HL-60/S4 (cell line): ENCODE data around the gene TOLLIP.
"Not testable (repeated sequence)": the region's sequence is repeated elsewhere in the genome, so short reads cannot be mapped to it uniquely, and the experiment has no call there.

ENCODE experiments used
- in situ Hi-C: fragments of 300-500 bp; cut with MboI; formaldehyde crosslinking; loops from 2 replicates; pipeline ENCODE4 v1.14.3; 2022; ENCODE audit warnings: low sequenced_read_pairs

The TOLLIP gene

DNA sequence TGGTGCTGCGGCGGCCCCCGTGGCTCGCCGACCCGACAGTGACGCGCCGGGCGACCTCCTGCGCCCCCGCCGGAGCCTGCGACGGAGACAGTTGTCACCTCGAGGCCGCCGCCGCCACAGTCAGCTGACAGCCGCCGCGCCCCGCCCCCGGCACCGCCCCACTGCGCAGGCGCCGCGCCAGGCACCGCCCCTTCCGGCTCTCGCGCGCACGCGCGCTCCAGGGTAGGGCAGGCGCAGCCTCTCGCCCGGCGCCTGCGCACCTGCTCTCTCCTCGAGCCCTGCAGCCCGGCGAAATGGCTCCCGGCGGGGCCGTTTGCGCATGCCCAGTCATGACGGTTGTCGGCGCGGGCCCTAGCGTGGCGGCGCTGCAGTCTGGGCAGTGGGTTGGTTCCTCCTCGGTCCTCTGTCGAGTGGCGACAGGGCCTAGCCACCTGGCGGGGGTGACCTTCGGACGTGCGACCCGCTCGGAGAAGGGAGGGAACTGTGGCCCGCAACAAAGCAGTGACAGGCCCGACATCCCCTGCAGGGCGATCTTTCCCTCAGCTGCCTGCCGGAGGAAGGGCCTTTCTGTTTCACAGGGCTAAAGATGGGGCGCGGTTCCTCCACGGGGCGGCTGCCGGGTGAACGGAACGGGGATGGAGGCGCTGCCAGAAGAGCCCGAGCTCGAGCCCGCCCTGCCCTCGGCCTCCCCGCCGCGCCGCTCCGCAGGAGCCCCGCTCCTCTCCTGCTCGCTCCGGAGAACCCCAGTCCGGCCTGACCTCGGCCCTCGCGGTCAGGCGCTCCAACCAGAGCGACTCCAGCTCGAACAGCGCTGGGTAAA lies at the start of gene TOLLIP:
TOLLIP (minus strand) TSS at position 135 of the 820 bp plus-strand sequence; CDS start at position 1, 134 bp downstream.
- in situ Hi-C loops: no loop called here

DNA sequence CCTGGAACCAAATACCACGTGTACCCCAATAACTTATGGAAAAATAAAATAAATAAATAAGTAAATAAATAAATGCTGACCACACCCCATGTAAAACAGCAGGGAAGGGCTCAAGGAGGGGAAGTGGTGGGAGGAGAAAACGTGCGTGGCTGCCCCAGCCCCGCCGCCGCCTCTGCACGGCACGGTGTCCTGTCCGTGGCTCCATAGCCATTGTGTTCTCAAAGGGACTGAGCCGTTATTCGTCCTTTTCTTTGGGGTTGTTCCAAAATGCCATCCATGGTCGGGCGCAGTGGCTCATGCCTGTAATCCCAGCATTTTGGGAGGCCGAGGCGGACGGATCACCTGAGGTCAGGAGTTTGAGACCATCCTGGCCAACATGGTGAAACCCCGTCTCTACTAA lies 49.5 kb upstream of the TOLLIP start:
- in situ Hi-C loops: not testable (repeated sequence)

DNA sequence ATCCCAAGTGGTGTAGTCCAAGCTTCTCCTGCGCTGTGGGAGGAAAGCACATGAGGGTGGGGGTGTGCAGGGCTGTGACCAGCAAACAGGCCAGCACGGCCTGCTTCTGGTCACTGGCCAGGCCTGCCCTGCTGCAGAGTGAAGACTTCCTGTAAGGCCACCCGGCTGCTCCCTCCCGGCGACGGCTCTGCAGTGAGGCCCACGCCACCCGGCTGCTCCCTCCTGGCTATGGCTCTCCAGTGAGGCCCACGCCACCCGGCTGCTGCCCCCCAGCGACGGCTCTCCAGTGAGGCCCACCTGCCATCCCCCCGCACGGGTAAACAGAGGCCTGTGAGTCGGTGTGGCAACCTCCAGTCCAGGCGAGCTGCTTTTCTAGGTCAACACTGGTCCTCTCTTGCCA lies 48.9 kb upstream of the TOLLIP start:
- in situ Hi-C loops: no loop called here

DNA sequence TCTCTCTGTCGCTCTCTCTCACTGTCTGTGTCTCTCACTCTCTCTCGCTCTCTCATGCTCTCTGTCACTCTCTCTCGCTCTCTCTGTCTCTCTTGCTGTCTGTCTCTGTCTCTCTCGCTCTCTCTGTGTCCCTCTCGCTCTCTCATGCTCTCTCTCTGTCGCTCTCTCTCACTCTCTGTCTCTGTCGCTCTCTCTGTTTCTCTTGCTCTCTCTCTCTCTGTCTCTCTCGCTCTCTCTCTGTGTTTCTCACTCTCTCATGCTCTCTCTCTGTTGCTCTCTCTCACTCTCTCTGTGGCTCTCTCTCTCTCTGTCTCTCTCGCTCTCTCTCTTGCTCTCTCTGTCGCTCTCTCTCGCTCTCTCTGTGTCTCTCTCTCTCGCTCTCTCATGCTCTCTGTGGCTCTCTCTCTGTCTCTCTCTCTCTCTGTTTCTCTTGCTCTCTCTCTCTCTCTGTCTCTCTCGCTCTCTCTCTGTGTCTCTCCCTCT lies 47.1 kb upstream of the TOLLIP start:
- in situ Hi-C loops: no loop called here

DNA sequence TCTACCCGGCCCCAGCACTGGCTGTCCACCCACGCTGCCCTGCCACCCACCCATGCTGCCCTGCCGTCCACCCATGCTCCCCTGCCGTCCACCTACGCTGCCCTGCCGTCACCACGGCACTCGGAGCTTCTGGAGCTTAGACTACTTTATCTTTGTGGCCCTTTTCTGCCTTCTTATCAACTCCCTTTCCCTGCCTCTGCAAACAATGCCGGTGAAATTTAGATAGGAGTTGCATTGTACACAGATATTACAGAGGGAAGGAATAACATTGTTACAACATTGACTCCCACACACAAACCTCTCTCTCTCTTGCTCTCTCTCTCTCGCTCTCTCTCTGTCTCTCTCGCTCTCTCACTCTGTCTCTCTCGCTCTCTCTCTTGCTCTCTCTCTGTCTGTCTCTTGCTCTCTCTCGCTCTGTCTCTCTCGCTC lies 46.6 kb upstream of the TOLLIP start:
- in situ Hi-C loops: no loop called here

DNA sequence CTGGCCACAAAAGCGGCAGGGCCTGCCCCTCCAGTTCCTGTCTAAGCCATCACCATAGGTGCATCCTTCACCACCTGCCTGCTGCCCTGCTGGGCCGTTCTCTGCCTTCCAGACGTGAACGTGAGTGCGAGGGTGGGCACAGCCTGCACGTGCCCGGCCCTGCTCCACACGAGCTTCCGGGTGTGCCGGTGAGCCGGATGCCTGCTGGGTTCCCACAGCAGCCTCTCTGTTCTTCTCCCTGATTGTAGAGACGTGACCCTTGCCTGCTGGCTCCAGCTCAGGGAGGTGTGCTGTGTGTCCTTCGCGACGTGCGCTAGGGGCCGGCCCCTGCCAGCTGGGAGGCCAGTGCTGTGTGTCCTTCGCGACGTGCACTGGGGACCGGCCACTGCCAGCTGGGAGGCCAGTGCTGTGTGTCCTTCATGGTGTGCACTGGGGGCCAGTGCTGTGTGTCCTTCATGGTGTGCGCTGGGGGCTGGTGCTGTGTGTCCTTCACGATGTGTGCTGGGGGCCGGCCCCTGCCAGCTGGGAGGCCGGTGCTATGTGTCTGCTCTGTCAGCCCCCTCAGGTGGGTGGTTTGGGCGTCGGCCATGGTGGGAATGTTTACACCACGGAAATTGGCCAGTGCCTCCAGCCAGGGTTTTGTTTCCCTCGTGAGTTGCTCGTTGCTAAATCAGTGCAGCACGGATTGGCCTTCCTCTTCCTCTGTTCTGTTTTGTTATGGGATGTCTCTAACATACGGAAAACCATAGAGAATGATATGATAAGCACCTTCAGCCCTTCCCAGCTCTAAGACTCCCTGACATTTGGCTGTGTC lies 44.9 kb upstream of the TOLLIP start:
- in situ Hi-C loops: no loop called here

DNA sequence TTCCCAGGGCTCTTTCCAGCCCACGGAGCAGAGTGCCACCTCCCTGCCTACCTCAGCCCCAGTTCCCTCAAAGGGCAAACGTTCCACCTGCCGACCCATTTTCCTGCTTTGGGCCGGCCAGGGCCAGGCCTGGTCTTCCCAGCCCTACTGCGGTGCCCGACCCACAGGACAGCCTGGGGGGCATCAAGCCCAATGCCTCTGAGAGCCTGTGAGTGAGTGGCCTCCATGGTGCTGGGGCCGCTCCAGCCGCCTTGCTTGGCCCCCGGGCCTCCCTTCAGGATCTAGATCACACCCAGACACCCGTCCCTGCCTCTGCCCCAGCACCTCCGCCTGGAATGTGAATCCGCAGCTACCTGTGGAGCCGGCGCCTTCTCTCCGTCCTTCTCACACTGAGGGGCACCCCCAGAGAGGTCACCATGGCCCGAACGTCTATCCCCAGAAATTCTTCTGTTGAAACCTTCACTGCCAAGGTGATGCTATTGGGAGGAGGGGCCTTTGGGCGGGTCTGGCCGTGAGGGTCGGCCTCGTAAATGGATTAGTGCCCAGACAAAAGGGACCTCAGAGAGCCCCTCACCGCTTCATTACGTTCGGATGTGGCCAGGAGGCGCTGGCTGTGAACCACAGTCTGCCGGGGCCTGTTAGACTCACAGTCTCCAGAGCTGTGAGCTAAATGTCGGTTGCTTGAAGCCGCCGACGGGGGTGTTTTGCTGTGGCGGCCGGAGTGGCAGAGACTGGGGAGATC lies 44.1 kb upstream of the TOLLIP start:
- in situ Hi-C loops: no loop called here

DNA sequence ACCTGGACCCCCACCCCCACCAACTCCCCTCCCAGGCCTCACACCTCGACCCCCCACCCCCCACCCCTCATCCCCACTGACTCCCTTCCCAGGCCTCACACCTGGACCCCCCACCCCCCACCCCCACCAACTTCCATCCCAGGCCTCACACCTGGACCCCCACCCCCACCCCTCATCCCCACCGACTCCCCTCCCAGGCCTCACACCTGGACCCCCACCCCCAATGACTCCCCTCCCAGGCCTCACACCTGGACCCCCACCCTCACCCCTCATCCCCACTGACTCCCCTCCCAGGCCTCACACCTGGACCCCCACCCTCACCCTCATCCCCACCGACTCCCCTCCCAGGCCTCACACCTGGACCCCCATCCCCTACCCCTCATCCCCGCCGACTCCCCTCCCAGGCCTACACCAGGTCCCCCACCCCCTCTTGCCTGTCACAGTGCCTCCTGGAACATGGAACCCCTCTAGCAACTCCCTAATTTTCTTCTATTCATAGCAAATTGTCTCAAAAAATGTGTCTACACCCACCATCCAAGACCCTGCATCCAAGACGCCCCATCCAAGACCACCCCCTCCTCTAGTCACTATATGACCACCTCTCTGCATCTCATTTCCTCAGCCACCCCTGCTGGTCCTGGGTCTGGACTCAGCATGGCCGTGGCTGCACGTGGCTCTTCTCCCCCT lies 43.4 kb upstream of the TOLLIP start:
- in situ Hi-C loops: no loop called here

DNA sequence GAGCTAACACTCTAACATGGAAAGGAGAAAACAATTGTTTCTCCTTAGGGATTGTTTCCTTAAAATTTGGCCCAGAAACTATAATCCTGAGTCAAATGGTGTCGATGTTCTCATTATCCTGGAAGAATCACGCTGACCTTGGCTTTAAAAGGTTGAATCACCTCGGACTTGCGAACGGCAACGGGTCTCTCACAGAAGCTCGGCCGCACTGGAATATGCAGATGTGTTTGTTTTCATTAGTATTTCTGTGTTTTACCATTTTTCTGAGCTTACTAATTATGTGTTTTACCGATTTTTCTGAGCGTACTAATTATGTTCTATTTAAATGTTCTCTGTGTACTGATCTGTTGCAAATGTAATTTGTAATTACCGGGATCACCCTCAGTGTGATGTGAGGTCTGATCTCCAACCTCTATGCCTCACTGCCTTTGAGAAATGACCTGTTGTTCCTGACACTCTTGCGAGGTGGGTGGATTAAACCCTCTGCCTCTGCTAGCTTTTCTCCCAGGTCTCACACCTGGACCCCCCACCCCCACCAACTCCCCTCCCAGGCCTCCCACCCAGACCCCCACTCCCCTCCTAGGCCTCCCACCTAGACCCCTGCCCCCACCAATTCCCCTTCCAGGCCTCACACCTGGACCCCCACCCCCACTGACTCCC lies 42.0 kb upstream of the TOLLIP start:
- in situ Hi-C loops: no loop called here

DNA sequence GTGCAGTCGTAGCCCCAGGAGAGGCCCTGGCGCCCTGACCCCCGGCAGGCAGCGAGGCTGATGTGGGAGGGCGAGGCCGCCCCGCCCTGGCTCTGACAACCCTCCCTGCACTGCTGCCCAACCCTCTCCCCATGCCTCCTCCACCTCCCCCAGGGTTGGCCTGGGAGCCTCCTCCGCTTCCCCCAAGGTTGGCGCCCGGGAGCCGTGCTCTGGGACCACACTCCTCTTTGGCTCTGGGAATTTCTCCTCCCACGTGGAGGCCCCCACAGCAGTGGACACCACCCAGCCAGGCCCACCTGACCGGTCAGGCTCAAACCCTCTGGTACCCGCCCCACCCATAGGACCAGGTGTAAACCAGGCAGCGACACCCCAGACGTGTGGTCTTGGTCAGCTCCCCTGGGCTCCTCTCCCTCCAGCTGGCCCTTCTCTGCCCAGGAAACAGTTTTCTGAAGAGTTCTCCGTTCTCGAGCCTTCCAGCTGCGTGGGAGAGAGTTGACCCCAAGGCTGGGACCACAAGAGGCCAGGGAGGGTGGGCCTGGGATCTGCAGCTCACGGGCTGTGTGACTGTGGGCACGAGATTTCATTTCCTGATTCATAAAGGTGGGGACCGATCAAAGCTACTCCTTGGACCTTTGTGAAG lies 40.8 kb upstream of the TOLLIP start:
- in situ Hi-C loops: no loop called here

DNA sequence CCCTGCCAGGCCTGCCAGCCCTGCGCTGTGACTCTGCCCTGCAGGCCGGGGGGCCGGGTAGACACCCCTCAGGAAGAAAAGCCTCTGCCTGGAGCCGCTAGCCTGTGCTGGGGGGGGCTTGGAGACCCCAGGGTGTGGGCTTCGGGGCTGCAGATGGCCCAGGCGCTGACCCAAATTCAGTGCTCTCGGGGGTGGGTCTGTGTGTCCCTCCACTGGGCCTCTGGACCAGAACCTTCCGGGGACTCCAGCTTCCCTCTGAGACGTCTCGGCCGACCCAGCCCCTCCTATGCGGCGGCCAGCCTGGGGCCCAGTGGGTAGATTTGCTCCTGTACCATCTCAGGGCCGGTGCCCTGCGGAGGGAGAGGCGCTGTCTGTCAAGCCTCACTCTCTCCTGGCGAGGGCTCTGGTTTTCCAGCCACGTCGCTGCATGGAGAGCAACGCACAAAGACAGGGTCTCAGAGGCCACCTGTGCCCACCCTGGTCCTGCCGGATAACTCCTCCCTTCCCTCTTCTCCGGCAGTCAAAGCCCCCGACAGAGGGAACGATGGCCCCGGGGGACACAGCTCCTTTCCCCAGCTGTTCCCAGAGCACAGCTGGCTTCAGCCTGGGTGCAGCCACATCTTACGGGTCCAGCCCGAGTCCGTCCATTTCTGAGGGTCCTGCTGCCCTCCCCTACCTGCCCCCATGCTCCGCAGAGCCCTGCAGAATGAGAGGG lies 40.1 kb upstream of the TOLLIP start:
- in situ Hi-C loops: no loop called here

DNA sequence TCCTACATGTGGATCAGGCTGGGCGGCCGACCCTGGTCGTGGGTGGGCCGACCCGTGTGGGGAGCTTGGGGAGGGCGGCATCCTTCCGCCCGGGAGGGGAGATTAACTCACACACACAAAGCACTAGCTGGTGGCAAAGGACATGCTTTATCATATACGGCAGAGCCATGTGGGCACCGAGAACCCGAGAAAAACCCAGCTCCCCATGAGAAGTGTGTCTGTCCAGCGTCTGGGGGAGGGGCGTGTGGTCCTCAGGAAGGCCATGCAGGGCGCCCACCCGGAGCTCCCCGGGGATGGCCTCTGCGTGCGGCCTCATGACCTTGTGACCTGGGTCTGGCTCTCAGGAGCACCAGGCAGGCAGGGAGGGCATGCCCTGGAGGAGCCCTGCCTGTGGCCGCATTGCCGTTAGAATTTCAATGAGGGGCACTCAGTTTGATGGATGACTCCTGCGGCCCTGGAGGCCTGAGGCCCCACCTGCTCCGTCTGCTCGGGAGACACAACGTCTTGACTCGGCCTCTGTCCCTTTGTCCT lies 39.4 kb upstream of the TOLLIP start:
- in situ Hi-C loops: no loop called here

DNA sequence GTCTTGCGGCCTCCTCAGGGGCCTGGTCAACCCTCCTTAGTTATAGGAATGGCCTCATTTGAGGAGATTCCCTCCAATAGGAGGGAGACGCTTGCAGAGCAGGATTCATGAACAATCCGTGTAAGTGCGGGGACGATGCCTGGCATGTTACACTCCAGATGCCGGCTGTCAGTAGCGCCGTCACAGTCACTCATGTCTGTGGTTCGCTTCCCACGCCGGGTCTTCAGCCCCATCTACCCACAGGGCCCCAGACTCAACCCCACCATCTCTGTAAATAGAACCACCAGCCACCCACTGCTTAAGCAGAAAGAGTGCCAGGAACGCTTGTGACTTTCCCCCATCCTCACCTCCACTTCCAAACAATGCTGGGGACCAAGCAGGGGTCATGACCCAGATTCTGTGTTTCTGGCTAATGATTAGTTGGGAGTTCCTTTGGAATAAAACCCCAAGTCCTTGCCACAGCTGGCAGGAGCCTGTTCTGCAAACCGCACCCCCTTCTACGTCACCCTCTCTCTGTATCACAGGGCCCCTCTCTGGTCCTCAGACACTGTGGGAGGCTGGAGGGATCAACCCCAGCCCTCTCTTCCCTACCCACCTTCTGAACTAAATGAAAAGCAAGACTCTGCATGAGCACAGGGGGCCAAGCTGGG lies 38.8 kb upstream of the TOLLIP start:
- in situ Hi-C loops: no loop called here

DNA sequence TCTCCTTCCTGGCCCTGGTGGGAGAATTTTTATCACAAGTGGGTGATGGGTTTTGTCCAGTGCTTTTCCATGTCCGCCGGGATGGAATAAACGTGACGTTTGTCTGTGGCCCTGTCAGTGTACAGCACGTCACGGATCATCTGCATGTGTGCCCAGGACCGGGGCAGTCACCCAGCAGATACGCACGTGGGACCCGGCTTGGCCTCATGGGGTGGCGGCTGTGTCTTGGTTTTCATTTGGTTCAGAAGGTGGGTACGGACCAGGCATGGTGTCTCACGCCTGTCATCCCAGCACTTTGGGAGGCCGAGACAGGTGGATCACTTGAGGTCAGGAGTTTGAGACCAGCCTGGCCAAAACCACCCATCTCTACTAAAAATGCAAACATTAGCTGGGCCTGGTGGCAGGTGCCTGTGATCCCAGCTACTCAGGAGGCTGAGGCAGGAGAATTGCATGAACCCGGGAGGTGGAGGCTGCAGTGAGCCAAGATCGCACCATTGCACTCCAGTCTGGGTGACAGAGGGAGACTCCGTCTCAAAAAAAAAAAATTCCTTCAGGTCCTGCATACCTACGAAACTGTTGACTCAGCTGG lies 38.1 kb upstream of the TOLLIP start:
- in situ Hi-C loops: not testable (repeated sequence)

DNA sequence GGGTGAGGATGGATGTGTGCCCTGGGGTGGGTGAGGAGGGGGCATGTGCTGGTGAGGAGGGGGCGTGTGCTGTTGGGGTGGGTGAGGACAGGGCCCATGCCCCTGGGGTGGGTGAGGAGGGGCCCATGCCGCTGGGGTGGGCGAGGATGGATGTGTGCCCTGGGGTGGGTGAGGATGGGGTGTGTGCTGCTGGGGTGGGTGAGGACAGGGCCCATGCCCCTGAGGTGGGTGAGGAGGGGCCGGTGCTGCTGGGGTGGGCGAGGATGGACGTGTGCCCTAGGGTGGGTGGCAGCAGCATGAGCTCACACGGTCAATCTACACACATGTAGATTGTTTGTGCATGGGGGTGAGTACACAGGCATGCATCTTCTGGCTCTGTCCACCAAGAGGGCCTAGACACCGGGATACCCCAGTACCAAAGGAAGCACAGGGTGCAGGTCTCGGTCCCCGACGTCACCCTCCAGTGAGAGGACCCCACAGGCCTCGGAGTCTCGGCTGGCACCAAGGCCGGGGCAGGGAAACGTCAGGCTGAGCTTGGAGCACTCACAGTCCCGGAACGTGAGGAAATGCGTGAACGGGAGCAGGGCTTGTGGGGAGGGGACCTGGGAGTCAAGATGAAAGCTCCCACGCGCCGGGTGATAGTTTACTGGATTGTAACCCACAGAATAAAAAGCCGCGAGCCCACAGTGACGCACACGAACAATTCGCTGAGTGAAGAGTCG lies 37.4 kb upstream of the TOLLIP start:
- in situ Hi-C loops: no loop called here

DNA sequence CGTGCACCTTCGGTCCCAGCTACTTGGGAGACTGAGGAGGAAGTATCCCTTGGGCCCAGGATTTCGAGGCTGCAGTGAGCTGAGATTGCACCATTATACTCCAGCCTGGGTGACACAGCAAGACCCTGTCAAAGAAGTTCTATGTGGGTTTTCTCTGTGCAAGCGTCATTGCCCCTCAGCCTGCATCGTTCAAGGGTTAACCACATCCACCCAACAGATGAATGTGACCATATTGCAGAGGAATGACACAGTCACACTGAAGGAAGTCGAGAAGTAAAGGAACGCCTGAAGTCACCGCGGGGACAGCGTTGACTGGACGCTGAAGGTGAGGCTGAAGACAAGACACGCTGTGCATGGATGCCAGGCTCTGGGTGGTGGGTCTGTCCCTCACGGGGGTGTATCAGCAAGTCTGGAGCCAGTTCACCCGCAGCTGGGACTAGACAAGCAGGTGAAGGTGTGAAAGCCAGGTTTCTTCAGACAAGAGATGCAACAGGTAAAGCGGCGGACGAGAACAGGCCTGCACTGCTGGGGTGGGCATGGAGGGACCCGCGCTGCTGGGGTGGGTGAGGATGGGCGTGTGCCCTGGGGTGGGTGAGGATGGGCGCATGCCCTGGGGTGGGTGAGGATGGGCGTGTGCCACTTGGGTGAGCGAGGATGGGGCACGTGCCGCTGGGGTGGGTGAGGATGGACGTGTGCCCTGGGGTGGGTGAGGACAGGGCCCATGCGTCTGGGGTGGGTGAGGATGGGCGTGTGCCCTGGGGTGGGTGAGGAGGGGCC lies 36.5 kb upstream of the TOLLIP start:
- in situ Hi-C loops: no loop called here
